Raji (cell line): Measurements from ENCODE around the gene TULP3.

Experiments used
- POLR2A ChIP-seq: IDR thresholded peaks from 2 replicates; pipeline ENCODE4 v1.6.1; 2011; ENCODE audit warnings: low read depth, low read length, control low read depth; ENCODE audit not compliant: insufficient read depth

The TULP3 gene, protein sequence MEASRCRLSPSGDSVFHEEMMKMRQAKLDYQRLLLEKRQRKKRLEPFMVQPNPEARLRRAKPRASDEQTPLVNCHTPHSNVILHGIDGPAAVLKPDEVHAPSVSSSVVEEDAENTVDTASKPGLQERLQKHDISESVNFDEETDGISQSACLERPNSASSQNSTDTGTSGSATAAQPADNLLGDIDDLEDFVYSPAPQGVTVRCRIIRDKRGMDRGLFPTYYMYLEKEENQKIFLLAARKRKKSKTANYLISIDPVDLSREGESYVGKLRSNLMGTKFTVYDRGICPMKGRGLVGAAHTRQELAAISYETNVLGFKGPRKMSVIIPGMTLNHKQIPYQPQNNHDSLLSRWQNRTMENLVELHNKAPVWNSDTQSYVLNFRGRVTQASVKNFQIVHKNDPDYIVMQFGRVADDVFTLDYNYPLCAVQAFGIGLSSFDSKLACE

DNA sequence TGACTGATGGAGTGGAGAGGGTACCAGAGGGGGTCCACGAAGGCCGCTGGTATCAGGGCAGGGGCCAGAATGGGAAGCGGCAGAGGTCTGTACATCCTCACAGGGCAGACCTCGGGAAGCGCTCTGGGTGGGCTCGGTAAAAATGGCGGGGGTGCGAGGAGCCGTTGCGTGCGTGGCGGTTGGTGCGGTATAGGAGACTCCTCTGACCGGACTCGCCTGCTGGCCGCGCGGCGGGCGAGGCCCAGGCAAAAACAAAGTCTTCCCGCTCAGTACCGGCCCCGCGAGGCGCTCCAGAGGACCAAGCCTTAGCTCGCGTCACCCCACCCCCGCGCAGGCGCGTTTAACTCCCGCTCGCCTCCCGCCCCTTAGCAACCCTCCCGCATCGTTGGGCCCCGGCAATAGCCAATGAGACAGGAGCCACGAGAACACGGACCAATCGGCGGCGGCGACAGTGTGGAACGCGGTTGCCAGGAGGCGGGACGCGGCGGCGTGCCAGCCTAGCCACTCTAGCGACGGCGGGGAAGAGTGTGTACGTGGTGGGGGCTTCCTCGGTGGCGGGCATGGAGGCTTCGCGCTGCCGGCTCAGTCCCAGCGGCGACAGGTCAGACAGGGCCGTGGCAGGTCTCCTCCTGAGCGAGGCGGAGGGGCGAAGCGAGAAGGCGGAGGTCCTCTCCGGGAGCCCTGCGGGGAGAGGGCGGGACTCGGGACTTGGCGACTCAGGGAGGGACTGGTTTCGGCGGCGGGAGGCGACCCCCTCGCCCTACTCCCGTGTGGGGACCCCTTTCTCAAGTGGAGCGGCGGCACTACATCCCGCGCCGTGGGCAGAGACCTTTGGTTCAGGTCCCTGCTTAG, at the start of gene TULP3:
Gene TULP3 (plus strand): TSS at position 504 of the 852 bp plus-strand sequence. CDS start 57 bp downstream, at position 561.
- TF ChIP-seq POLR2A: peak; percentile 97

DNA sequence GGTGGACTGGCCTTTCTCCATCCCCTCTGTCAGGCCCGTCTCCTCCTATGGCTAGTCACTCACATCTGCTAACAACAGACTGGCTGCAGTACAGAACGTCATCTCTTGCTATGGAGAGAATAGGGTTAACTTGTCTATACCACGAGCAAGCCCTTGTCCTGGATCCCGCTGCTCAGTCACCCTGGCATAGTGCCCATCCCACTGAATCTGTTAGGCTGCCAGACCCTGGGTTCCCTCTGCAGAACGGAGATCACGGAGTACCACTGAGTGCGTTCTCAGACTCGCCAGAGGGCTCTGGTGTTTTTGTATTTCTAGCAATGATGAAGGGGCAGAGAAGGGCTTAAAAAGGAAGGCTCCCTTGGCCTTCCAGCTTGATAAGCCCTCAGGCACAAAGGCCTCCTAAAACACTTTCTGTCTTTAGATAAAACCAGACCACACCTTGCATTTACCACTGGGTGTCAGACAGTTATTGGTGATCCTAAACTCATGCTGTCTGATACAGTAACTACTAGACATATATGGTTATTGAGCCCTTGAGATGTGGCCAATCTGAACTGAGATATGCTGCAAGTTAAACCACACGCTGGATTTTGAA, 49.5 kb upstream of the TULP3 start:
- TF ChIP-seq POLR2A: no peak

DNA sequence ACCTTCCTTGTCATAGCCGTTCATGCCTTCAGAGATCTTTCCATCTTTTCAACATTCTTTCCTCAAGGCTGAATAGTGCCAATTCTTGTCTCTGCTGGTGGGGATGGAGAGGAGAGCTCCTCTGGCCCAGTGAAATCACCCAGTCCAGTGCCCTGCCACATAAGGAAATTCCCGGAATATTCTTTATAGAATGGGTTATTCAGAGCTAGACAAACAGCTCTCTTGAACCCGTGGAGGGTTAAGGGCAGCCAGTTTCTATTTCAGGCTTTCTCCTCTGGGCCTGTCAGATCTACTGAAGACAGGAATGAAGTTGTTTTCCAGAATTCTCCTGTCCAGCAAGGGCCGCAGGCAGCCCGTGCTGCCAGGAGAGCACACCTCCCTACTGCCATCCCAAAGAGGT, 47.7 kb upstream of the TULP3 start:
- TF ChIP-seq POLR2A: no peak

DNA sequence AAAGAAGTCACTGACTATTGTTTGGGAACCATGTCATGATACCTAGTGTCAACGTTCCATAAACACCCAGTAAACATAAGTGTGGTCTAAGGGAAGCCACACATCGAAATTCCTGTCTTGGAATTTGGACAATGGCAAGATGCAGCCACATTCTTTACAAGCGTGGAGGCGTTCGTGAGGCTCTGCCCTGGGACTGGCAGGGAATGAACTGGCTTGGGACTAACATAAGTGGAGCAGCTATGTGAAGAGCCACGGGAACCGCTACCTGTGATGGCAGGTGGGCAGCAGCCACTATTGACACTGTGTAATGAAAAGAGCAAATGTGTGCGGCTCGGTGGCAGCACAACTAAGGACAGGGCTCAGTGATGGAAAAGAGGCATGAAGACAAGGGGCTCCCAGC, 45.9 kb upstream of the TULP3 start:
- no peak for TF ChIP-seq POLR2A

DNA sequence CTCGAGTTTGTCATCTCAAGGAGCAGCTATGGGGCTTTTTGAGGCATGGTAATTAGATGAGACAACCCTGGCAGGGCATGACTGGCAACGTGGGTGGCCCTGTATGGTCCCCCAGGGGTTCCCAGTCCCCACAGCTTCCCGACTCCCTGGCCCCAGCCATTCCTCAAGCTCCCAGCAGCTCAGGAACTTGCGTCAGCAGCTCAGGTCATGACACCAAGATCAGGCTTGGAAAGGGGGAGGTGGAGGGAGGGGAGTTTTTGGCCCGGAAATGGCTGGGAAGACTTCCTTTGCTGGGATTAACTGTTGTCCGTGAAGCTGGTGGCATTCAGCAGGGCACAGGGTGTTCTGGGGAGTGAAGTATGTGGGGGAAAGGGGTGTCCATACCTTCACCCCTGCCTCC, 45.4 kb upstream of the TULP3 start:
- no peak for TF ChIP-seq POLR2A

DNA sequence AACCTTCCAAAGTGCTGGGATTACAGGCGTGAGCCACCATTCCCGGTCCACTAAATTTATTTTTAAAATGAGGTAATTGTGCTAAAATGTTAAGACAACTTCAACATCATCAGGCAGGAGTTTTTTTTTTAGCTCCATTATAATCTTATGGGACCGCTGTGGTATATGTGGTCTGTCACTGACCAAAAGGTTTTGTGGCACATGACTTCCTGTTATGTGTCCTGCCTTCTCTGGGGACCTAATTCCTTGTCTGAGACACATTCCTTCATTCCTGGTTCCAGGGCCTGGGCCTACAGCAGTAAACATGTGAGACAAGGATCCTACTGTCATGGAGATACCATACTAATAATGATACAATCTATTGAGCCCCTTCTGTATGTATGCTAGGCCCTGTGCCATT, 38.8 kb upstream of the TULP3 start:
- no peak for TF ChIP-seq POLR2A

DNA sequence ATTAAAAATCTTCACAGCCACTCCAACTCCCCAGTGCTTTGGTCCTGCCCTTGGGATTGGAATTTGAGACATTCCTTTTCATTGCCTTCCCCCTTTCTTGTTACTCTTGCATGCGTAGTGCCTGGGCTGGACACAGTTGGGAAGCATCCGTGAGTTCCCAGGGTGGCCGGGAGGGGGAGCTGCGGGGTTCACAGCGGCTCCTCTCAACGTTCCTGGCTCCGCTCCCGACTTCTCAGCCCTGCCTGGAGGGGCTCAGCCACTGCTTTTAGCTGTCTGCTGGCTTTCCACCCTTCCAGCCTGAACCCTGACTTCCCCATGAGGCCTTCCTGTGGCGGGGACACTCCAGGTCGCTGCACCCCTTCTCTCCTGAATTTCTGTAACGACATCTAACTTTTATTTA, 37.1 kb upstream of the TULP3 start:
- TF ChIP-seq POLR2A: no peak

DNA sequence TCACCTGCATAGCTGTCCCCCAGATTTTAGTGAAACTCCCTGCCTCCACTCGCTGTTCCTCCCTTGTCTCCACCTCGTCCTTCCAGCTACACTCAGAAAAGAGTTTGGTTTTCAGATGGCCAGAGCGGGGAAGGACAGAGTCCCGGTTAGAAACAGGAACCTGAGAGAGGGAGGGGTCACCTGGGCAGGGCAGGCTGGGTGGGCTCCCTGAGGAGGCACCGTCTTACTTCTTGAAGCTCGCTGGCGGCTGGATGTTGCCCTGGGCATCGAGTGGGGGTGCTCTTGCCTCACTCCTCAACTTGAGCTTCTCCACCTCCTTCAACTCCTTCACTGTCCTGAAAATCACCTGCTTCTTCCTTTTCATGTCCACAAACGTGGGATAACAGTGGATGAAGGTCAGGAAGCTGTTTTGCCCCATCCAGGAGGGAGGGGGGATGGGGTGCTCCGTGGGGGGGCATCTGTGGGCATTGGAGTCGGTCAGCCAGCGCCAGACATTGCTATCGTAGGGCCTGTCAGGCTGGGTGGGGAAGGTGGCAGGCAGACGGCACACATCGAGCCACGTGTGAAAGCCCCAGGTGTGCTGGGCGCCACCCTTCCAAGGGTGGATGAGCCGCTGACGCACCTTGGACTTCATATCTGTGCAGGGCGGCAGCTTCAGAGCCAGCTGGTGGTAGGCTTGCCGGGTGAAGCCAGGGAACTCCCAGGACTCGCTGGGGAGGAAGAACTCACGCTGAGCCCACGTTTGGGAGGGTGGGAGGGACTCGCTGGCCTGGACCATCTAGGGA, 35.8 kb upstream of the TULP3 start:
- TF ChIP-seq POLR2A: no peak

DNA sequence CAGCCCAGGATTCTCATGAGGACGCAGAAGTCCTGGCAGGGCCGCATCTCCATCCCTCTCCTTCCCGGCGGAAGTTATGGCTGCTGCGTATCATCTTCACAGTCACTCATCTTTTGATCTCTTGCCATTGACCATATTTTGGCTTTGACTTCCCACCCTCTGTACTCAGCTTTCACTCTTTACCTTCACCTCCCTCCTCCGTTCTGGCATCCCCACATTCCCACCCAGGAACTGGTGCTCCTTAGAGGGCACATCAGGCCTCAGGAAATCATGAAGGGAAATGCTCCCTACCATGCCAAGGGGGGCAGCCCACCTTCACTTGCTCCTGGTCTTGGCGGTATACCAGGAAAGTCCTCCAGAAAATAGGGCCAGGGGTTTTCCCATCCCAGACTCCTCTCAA, 35.1 kb upstream of the TULP3 start:
- no peak for TF ChIP-seq POLR2A

DNA sequence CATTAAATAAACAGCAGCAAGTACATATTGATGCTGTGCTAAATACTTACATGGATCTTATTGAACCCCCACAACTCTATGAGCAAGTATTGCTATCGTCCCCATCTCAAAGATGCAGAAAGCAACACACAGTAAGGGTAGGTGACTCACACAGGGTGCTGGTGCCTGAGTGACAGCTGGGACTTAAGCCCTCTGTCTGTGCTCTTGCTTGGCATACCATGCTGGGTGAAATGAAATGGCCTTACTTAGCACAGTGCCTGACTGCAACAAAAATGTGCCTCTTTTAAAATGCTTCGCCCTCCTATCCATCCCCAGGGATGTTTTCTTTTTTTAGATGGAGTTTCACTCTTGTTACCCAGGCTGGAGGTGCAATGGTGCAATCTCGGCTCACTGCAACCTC, 34.6 kb upstream of the TULP3 start:
- TF ChIP-seq POLR2A: no peak

DNA sequence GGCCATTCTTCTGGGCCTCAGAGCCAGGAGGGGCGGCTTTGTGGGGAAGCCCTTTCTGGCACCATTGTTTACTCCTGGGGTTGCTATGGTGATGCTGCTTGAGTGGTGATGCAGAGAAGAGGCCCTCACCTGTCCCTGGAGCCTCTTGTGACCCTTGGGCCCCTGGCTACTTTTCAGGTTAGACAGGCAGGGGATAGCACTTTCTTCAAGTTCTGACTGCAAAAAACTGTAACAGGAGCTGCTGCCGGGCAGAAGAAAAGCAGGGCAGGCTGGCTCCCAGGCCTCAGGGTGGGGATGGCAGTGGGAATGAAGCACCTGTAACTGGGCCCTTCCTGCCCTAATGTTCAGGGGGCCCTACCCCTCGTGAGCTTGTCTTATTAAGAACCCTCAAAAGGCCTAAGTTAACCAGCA, 33.7 kb upstream of the TULP3 start, which contains the start of gene TEX52:
Gene TEX52 (minus strand): TSS at position 19 of the 411 bp plus-strand sequence. CDS start 13 bp downstream, at position 6.
- TF ChIP-seq POLR2A: no peak

DNA sequence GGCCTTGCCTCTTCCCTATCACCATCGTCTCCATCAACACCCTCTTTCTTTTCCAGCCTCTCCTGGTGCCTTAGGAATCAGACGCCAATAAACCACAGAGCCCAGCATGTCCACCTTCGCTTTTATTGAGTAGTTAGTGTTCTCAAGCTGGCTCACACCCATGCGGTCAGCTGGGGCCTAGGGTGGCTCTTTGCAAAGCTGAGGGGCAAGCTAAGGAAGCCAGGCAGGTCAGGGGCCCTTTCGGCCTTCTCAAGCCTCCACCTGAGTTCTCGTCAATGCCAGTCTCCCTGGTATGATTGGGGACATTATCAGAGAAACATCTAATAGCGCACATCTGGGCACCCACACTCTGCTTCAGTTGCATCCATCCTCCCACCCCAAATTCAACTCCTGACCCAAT, 33.1 kb upstream of the TULP3 start:
- TF ChIP-seq POLR2A: no peak

DNA sequence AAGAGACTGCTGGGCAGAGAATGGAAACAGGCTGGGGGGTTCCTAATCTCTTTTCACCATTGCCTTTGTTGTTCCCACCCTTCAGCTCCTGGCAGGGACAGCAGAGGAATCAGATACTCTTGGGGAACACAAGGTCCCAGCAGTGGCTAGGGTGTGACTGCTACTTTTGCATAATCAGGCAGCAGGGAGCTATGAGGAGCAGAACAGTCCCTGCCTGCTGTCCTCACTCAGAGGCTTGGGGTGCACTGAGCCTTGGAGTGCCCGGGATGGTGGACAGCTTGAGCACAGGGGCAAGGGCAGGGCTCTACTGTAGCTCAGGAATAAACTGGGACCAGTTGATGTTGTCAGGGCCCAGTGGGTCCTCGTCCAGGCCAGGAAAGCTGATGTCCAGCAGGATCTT, 32.4 kb upstream of the TULP3 start:
- 0 out of 2 replicates have a peak, but pooled peaks have one; percentile 19 for TF ChIP-seq POLR2A

DNA sequence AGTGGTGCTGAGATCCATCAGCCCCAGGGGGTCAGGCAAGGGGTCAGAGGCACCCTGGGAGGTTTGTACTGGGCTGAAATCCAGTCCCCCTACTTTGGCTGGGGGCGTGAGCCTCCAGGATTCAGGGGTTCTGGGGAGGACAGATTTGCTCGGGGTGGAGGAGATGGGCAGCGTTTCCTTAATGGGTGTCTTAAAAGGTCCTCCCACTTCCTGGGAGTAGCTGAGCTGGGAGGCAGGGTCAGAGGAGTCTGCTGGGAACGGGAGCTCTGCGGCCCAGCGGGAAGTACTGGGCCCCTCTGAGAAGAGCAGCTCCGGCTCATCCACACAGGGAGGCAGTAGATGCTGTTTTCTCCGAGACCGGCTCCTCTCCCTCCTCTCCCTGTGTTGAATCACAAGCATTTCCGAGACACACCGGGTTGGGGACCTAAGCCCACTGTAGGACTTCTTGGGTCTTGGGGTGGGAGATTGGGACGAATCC, 31.7 kb upstream of the TULP3 start:
- TF ChIP-seq POLR2A: no peak

DNA sequence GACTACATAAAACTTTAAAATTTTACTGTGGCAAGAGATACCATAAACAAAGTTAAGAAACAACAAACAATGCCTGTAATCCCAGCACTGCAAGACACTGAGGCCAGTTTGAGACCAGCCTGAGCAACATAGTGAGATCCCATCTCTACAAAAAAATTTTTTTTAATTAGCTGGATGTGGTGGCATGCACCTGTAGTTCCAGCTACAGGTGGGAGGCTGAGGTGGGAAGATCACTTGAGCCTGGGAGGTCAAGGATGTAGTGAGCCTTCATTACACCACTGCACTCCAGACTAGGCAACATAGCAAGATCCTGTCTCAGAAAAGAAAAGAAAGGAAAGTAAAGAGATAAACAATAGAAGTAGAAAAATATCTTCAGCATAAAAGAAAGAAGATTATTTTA, 30.5 kb upstream of the TULP3 start:
- TF ChIP-seq POLR2A: no peak

DNA sequence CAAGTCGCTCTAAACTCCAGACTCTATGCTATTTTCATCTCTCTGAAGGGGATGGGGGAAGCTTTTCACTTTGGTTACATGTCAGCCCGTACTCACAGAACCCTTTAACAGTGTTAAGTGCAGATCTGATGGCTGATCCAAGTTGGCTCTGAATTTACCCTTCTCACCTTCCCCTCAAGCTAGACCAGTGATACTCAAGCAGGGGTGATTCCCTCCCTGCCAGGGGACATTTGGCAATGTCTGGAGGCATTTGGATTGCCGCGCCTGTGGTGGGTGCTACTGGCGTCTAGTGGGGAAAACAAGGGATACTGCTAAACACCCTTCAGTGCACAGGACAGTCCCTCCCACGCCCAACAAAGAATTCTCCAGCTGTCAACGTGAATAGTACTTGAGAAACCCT, 27.8 kb upstream of the TULP3 start:
- TF ChIP-seq POLR2A: no peak
